Esophagus squamous epithelium (tissue), 5 donors: ENCODE results near the gene CACNA2D3. TPM values are rescaled to one million over a fixed set of nuclear protein-coding genes. Genes with fewer than 3 reads are reported as not detected.
A peak's percentile ranks its signal among the peaks of the same experiment; 100 is the strongest.

ENCODE experiments used
- DNase-seq: peaks from one replicate; lab custom pipeline; 2025; lab: John Stamatoyannopoulos, UW
- H3K27ac ChIP-seq, 4 donors: fragments of 200-600 bp; sonication (generic); one replicate each; pipeline ENCODE4 v1.5.1; 2016 to 2019; ENCODE audit warnings: mild to moderate bottlenecking in 1 of 4
- H3K27me3 ChIP-seq, 4 donors: fragments of 200-600 bp; sonication (generic); 1 replicate in 3 of 4; 2 replicates in 1 of 4; pipeline versions ENCODE4 v1.5.1 to v1.6.0; 2017 to 2021; ENCODE audit warnings: antibody characterized with exemption in 1 of 4
- H3K36me3 ChIP-seq, 3 donors: fragments of 200-600 bp; sonication (generic); one replicate each; pipeline ENCODE4 v1.5.1; 2016 to 2019
- H3K4me1 ChIP-seq, 3 donors: fragments of 200-600 bp; sonication (generic); one replicate each; pipeline ENCODE4 v1.5.1; 2017 to 2019
- H3K4me3 ChIP-seq, 4 donors: fragments of 200-600 bp; sonication (generic); 1 replicate in 3 of 4; 2 replicates in 1 of 4; pipeline ENCODE4 v1.5.1; 2016 to 2019; ENCODE audit warnings: mild to moderate bottlenecking in 2 of 4, moderate library complexity in 1 of 4
- H3K9me3 ChIP-seq, 3 donors: fragments of 200-600 bp; sonication (generic); one replicate each; pipeline ENCODE4 v1.5.1; 2016 to 2019
- CTCF ChIP-seq, 6 experiments: fragments of 450-650 bp in 4 of 6; fragments of 200-600 bp in 2 of 6; sonication (generic) in 2 of 6; IDR thresholded peaks; one replicate each; pipeline ENCODE4 v1.5.1; 2016 to 2019; ENCODE audit warnings: antibody characterized with exemption in 6 of 6, mild to moderate bottlenecking in 4 of 6, moderate library complexity in 4 of 6
- POLR2A ChIP-seq, 4 donors: fragments of 450-650 bp; IDR thresholded peaks; one replicate each; pipeline ENCODE4 v1.6.1; 2017; ENCODE audit warnings: antibody characterized with exemption in 4 of 4, mild to moderate bottlenecking in 4 of 4, moderate library complexity in 3 of 4
- WGBS, 2 donors: methylation state at CpG; one replicate each; pipeline ENCODE4 v1.1.5; 2018; 5-methylcytosine and 5-hydroxymethylcytosine counted together
- intact Hi-C: fragments of 100-400 bp; cut with DNase I; formaldehyde crosslinking; loops from one replicate; pipeline ENCODE4 v1.15.0; 2022
- total RNA-seq, 4 donors: library from RNA; depleted of rRNA; stranded (reverse); fragments of >200 nt; gene quantifications; one replicate each; pipeline ENCODE4 v1.1.0, GENCODE V29; 2016
- donor health status: DM: yes; HTN: yes; CAD: no.

Gene CACNA2D3
- total RNA-seq, 4 donors from 2014 or later, result 1.2 to 7.1 (median 5.1) TPM

GRCh38 chr3:54563501-54564200 lies 441.3 kb downstream of the CACNA2D3 start:
- H3K4me1 ChIP-seq, result peaks cover 0 to 32% (median 0%) of the 10 kb centered on the region in 3 donors
- DNase-seq, result no peak
- no peaks in the 10 kb centered on the region for H3K27me3 ChIP-seq
- WGBS, 2 donors, result 68 to 80% methylated on average over 11 to 12 of the region's 12 CpGs
- no peak overlapping the region for H3K4me3 ChIP-seq
- intact Hi-C loops, result no loop called here
- TF ChIP-seq POLR2A (IDR thresholded peaks at IDR 0.05) (no peak), CTCF (IDR thresholded peaks at IDR 0.05) (no peak)
- H3K9me3 ChIP-seq, result no peaks in the 10 kb centered on the region
- H3K36me3 ChIP-seq, result no peaks in the 10 kb centered on the region
- peak overlapping the region in 1 of 4 donors; percentile 27 for H3K27ac ChIP-seq

- Histone ChIP-seq H3K9me3 (no peaks in the 10 kb centered on the region), H3K27me3 (no peaks in the 10 kb centered on the region), H3K27ac (peak overlapping the region in 1 of 4 donors; percentile 27), H3K36me3 (no peaks in the 10 kb centered on the region), H3K4me3 (no peak overlapping the region), H3K4me1 (peaks cover 0 to 32% (median 0%) of the 10 kb centered on the region in 3 donors)
- TF ChIP-seq POLR2A (IDR thresholded peaks at IDR 0.05) (no peak), CTCF (IDR thresholded peaks at IDR 0.05) (no peak)
- intact Hi-C loops, result no loop called here
- 34 to 64% methylated on average over 5 to 6 of the region's 6 CpGs for WGBS, 2 donors
- no peak for DNase-seq
These were observed 442.1 kb downstream of the CACNA2D3 start for GRCh38 chr3:54564374-54564925.

- no peak for DNase-seq
- intact Hi-C loops, result no loop called here
- Histone ChIP-seq H3K4me3 (no peak overlapping the region), H3K36me3 (no peaks in the 10 kb centered on the region), H3K27ac (no peak overlapping the region), H3K9me3 (no peaks in the 10 kb centered on the region), H3K27me3 (no peaks in the 10 kb centered on the region), H3K4me1 (peaks cover 0 to 32% (median 0%) of the 10 kb centered on the region in 3 donors)
- TF ChIP-seq CTCF (IDR thresholded peaks at IDR 0.05) (no peak), POLR2A (IDR thresholded peaks at IDR 0.05) (no peak)
These were observed 443.6 kb downstream of the CACNA2D3 start for GRCh38 chr3:54565956-54566355.

GRCh38 chr3:54567949-54568348 lies 445.6 kb downstream of the CACNA2D3 start:
- 74 to 82% methylated on average over 3 of the region's 3 CpGs for WGBS, 2 donors
- no peak for DNase-seq
- H3K36me3 ChIP-seq, result no peaks in the 10 kb centered on the region
- peaks cover 0 to 32% (median 0%) of the 10 kb centered on the region in 3 donors for H3K4me1 ChIP-seq
- H3K4me3 ChIP-seq, result no peak overlapping the region
- TF ChIP-seq POLR2A (IDR thresholded peaks at IDR 0.05) (no peak), CTCF (IDR thresholded peaks at IDR 0.05) (no peak)
- H3K27ac ChIP-seq, result no peak overlapping the region
- H3K9me3 ChIP-seq, result no peaks in the 10 kb centered on the region
- intact Hi-C loops, result no loop called here
- no peaks in the 10 kb centered on the region for H3K27me3 ChIP-seq

GRCh38 chr3:54570008-54570407 lies 447.7 kb downstream of the CACNA2D3 start:
- Histone ChIP-seq H3K4me3 (no peak overlapping the region), H3K36me3 (no peaks in the 10 kb centered on the region), H3K9me3 (no peaks in the 10 kb centered on the region), H3K27me3 (no peaks in the 10 kb centered on the region), H3K4me1 (peaks cover 0 to 19% (median 0%) of the 10 kb centered on the region in 3 donors), H3K27ac (no peak overlapping the region)
- TF ChIP-seq POLR2A (IDR thresholded peaks at IDR 0.05) (no peak), CTCF (IDR thresholded peaks at IDR 0.05) (no peak)
- WGBS, 2 donors, result 85% methylated on average over 6 to 7 of the region's 7 CpGs
- DNase-seq, result no peak
- intact Hi-C loops, result no loop called here
